GM12878 (cell line): Measurements from ENCODE around the gene ARL9. TPM values are rescaled to one million over a fixed set of nuclear protein-coding genes. Genes with fewer than 3 reads are reported as not detected.
A peak's percentile ranks its signal among the peaks of the same experiment; 100 is the strongest.
"Not testable (repeated sequence)": the region's sequence is repeated elsewhere in the genome, so short reads cannot be mapped to it uniquely, and the experiment has no call there.

Experiments
- ATAC-seq: fragments of 200-7000 bp; cut with Tn5 transposase; 3 replicates; pipeline ENCODE4 v1.9.1; 2020; ENCODE audit warnings: mild to moderate bottlenecking, moderate library complexity
- BruUV-seq: library from RNA; stranded (reverse); fragments of 400-500 nt; replicated peaks from 2 replicates; lab custom pipeline; 2021; lab: Mats Ljungman, UMichigan
- CTCF ChIA-PET: fragments of 300-600 bp; sonication (Branson Sonifier 250); formaldehyde crosslinking; extraction: SDS; loops from one replicate; lab custom pipeline; 2021; ENCODE audit warnings: inconsistent platforms; lab: Yijun Ruan, JAX
- POLR2A ChIA-PET: fragments of 350-600 bp; formaldehyde crosslinking; extraction: SDS; loops from one replicate; lab custom pipeline; 2021; ENCODE audit warnings: inconsistent platforms; lab: Charles Lee
- RAD21 ChIA-PET: fragments of 300-600 bp; sonication (Branson Sonifier 250); formaldehyde crosslinking; loops from one replicate; lab custom pipeline; 2023; ENCODE audit warnings: antibody characterized with exemption; ENCODE audit not compliant: unreplicated experiment; lab: Charles Lee
- SMC1A ChIA-PET: fragments of 300-600 bp; sonication (Branson Sonifier 250); formaldehyde crosslinking; loops from one replicate; lab custom pipeline; 2023; ENCODE audit not compliant: unreplicated experiment, uncharacterized antibody; lab: Charles Lee
- DNase-seq: peaks from one replicate; pipeline ENCODE4 v3.0.0-alpha.2; 2011; ENCODE audit warnings: low read depth, low spot score
- FAIRE-seq: peaks from 3 replicates; lab custom pipeline; 2011; peaks lifted over from hg19 to GRCh38; lab: Jason Lieb, UNC
- H2AFZ ChIP-seq: 2 replicates; pipeline ENCODE4 v1.6.0; 2011; ENCODE audit warnings: low read depth, low read length, control low read depth; ENCODE audit not compliant: control insufficient read depth
- H3K27ac ChIP-seq: 2 replicates; pipeline ENCODE4 v1.5.1; 2011; ENCODE audit warnings: control low read depth; ENCODE audit not compliant: control insufficient read depth, insufficient read depth
- H3K27me3 ChIP-seq, 2 experiments: replicated peaks in 1 of 2; 2 replicates each; pipeline versions ENCODE4 v1.6.0 to v1.6.1; 2011; ENCODE audit warnings: low read length in 1 of 2; ENCODE audit not compliant: control insufficient read depth in 2 of 2, insufficient read depth in 2 of 2
- H3K36me3 ChIP-seq, 2 experiments: 2 replicates each; pipeline ENCODE4 v1.5.1; 2011; ENCODE audit warnings: low read length in 1 of 2; ENCODE audit not compliant: control insufficient read depth in 2 of 2, insufficient read depth in 2 of 2
- H3K4me1 ChIP-seq: 2 replicates; pipeline ENCODE4 v1.6.1; 2011; ENCODE audit warnings: mild to moderate bottlenecking, low read length, moderate library complexity, mixed read lengths; ENCODE audit not compliant: control insufficient read depth, insufficient read depth
- H3K4me2 ChIP-seq: 2 replicates; pipeline ENCODE4 v1.6.0; 2011; ENCODE audit warnings: control low read depth; ENCODE audit not compliant: control insufficient read depth, insufficient read depth
- H3K4me3 ChIP-seq: fragments of 200-600 bp; sonication (generic); 2 replicates; pipeline ENCODE4 v1.5.1; 2016
- H3K79me2 ChIP-seq: 2 replicates; pipeline ENCODE4 v1.6.0; 2011; ENCODE audit warnings: low read length; ENCODE audit not compliant: control insufficient read depth, insufficient read depth
- H3K9ac ChIP-seq: 2 replicates; pipeline ENCODE4 v1.8.0; 2011; ENCODE audit warnings: low read length, control low read depth, mixed read lengths; ENCODE audit not compliant: control insufficient read depth, insufficient read depth
- H3K9me3 ChIP-seq: replicated peaks from 3 replicates; pipeline ENCODE4 v1.5.1; 2011; ENCODE audit warnings: mild to moderate bottlenecking, low read length; ENCODE audit not compliant: control insufficient read depth, insufficient read depth
- H4K20me1 ChIP-seq: 2 replicates; pipeline ENCODE4 v1.6.0; 2011; ENCODE audit not compliant: control insufficient read depth, insufficient read depth
- GABPA ChIP-seq: IDR thresholded peaks from 2 replicates; pipeline ENCODE4 v1.6.1; 2014; ENCODE audit warnings: antibody characterized with exemption, low read depth, mild to moderate bottlenecking, inconsistent platforms
- NR2C1 ChIP-seq: fragments of 450-650 bp; IDR thresholded peaks from 2 replicates; pipeline ENCODE4 v1.6.1; 2017; ENCODE audit warnings: antibody characterized with exemption, mild to moderate bottlenecking, moderate library complexity
- NR2C2 ChIP-seq: IDR thresholded peaks from 2 replicates; pipeline ENCODE4 v1.6.1; 2011; ENCODE audit warnings: borderline replicate concordance, low read depth; ENCODE audit not compliant: control insufficient read depth, insufficient read length
- PAX5 ChIP-seq: IDR thresholded peaks from 2 replicates; pipeline ENCODE4 v1.6.1; 2011; ENCODE audit warnings: low read depth, low read length, borderline replicate concordance
- PBX3 ChIP-seq: IDR thresholded peaks from 2 replicates; pipeline ENCODE4 v1.6.1; 2011; ENCODE audit warnings: mild to moderate bottlenecking, low read depth, low read length, moderate library complexity; ENCODE audit not compliant: insufficient replicate concordance
- POLR2A ChIP-seq: IDR thresholded peaks from 2 replicates; pipeline ENCODE4 v1.6.1; 2011; ENCODE audit warnings: low read depth, mild to moderate bottlenecking, low read length
- TARDBP ChIP-seq: IDR thresholded peaks from 2 replicates; pipeline ENCODE4 v1.6.1; 2016; ENCODE audit warnings: borderline replicate concordance
- ZBTB40 ChIP-seq: fragments of 450-650 bp; IDR thresholded peaks from 2 replicates; pipeline ENCODE4 v1.6.1; 2016; ENCODE audit warnings: mild to moderate bottlenecking, moderate library complexity, borderline replicate concordance
- ZNF217 ChIP-seq: fragments of 450-650 bp; IDR thresholded peaks from 2 replicates; pipeline ENCODE4 v1.6.1; 2017; ENCODE audit warnings: antibody characterized with exemption, mild to moderate bottlenecking
- ZNF384 ChIP-seq: IDR thresholded peaks from 2 replicates; pipeline ENCODE4 v1.6.1; 2012; ENCODE audit warnings: low read depth, mild to moderate bottlenecking, low read length, improper control_type of control experiment, borderline replicate concordance
- WGBS: methylation state at CpG from one replicate; pipeline ENCODE4 v1.1.6; 2016; ENCODE audit warnings: low lambda C conversion rate; ENCODE audit not compliant: insufficient replicate concordance, insufficient coverage; ENCODE audit errors: missing lambda C conversion rate; 5-methylcytosine and 5-hydroxymethylcytosine counted together
- in situ Hi-C: fragments of 300-500 bp; cut with MboI; formaldehyde crosslinking; loops from 9 replicates; pipeline ENCODE4 v1.14.3; 2018; ENCODE audit warnings: mixed read lengths
- intact Hi-C: fragments of 100-400 bp; cut with micrococcal nuclease; formaldehyde crosslinking; loops from one replicate; pipeline ENCODE4 v1.14.2; 2022; ENCODE audit not compliant: unreplicated experiment
- polyA plus RNA-seq, 11 experiments: library from polyadenylated mRNA; depleted of rRNA in 4 of 11; unstranded in 6 of 11; stranded (reverse) in 5 of 11; fragments of >200 nt; fragmentation: Nextera tagmentation in 4 of 11; fragmentation: Illumina TruSeq in 1 of 11; extraction: Ambion mirVana in 4 of 11; extraction: Trizol in 1 of 11; gene quantifications; 1 replicate in 1 of 11; 2 replicates in 10 of 11; pipeline versions ENCODE4 v1.2.1 to v1.2.3, GENCODE V29; 2011 to 2016; ENCODE audit warnings: inconsistent platforms in 2 of 11, missing spikeins in 2 of 11, low read depth in 1 of 11
- total RNA-seq, 4 experiments: library from RNA; depleted of rRNA in 3 of 4; stranded (reverse); fragments of >200 nt in 3 of 4; fragmentation: Illumina TruSeq in 1 of 4; extraction: Trizol in 1 of 4; gene quantifications; 2 replicates each; pipeline versions ENCODE4 v1.2.1 to v1.2.3, GENCODE V29; 2013 to 2021

The ARL9 gene
- total and polyA plus RNA-seq, 10 of the 15 experiments (the other 5 are each of a cell fraction or from before 2014, with no cell fraction given) = not detected

GRCh38 chr4:56466296-56466761 lies 39.3 kb upstream of the ARL9 start:
- ChIA-PET POLR2A (interaction anchor here (0.5 to 1.9 kb wide), 11 partner anchors 15 to 511 kb away, joined by 3 to 15 read pairs (median 3); partner anchors contain the start of genes AASDH, NOA1, PAICS and PPAT), RAD21 (interaction anchor here (0.6 to 2.6 kb wide), 3 partner anchors 27 to 73 kb away, joined by 6 to 19 read pairs (median 8); partner anchors contain the start of genes PAICS and PPAT), SMC1A (interaction anchor here (0.6 to 3.2 kb wide), 7 partner anchors 15 to 513 kb away, joined by 3 to 19 read pairs (median 3); no protein-coding TSS in a partner anchor), CTCF (interaction anchor here (1.2 to 1.6 kb wide), 4 partner anchors 31 to 519 kb away, joined by 3 to 7 read pairs (median 4); partner anchors contain the start of genes PAICS and PPAT)
- H3K27ac ChIP-seq, H2AFZ ChIP-seq, H3K4me1 ChIP-seq, BruUV-seq, FAIRE-seq, H3K27me3 ChIP-seq, in situ Hi-C loops, H3K36me3 ChIP-seq, H4K20me1 ChIP-seq, DNase-seq, H3K9me3 ChIP-seq: not testable (repeated sequence)
- 30% methylated on average over 7 of the region's 8 CpGs for WGBS
- peak; percentile 11 for ATAC-seq
- intact Hi-C loops = loop anchor here (2.0 kb wide), 1 partner anchor 30 kb away; the partner anchor contains the start of gene PAICS
- TF ChIP-seq NR2C1 = peak; percentile 53; the same call in 1 of the 2 replicates
- peak; percentile 71 for TF ChIP-seq ZNF384
- peak; percentile 72 for TF ChIP-seq GABPA
- Histone ChIP-seq H3K9ac (peak overlapping the region; percentile 79), H3K79me2 (peaks cover 60% of the 10 kb centered on the region), H3K4me2 (peak overlapping the region; percentile 97), H3K4me3 (peak overlapping the region; percentile 89)

GRCh38 chr4:56466910-56467283 lies 38.7 kb upstream of the ARL9 start:
- peaks cover 60% of the 10 kb centered on the region for H3K79me2 ChIP-seq
- WGBS = 0% methylated on average over 8 of the region's 8 CpGs
- H3K9me3 ChIP-seq = no peaks in the 10 kb centered on the region
- ChIA-PET CTCF (interaction anchor here (1.2 to 1.6 kb wide), 2 partner anchors 41 to 520 kb away, joined by 3 to 7 read pairs; no protein-coding TSS in a partner anchor), POLR2A (interaction anchor here (0.7 to 1.9 kb wide), 6 partner anchors 21 to 511 kb away, joined by 3 to 15 read pairs (median 4); partner anchors contain the start of genes AASDH, NOA1, PAICS and PPAT), SMC1A (interaction anchor here (0.9 to 3.2 kb wide), 5 partner anchors 16 to 41 kb away, joined by 3 to 19 read pairs (median 8); no protein-coding TSS in a partner anchor), RAD21 (interaction anchor here (0.6 to 2.6 kb wide), 3 partner anchors 28 to 73 kb away, joined by 6 to 19 read pairs (median 8); partner anchors contain the start of genes PAICS and PPAT)
- H3K27ac ChIP-seq = peak overlapping the region; percentile 52
- peak overlapping the region; percentile 97 for H3K4me2 ChIP-seq
- peak overlapping the region; percentile 84 for H2AFZ ChIP-seq
- DNase-seq = no peak
- ATAC-seq = no peak
- in situ Hi-C loops = no loop called here
- H3K27me3 ChIP-seq = no peaks in the 10 kb centered on the region
- intact Hi-C loops = loop anchor here (2.0 kb wide), 1 partner anchor 30 kb away; the partner anchor contains the start of gene PAICS
- H3K9ac ChIP-seq = peak overlapping the region; percentile 79
- H3K4me3 ChIP-seq = peak overlapping the region; percentile 89
- no peak for FAIRE-seq
- no peaks in the 10 kb centered on the region for H4K20me1 ChIP-seq
- TSS peak; percentile 83 for BruUV-seq
- H3K36me3 ChIP-seq = peaks cover 0 to 11% of the 10 kb centered on the region in 2 experiments; a peak in 3 of 4 replicates
- H3K4me1 ChIP-seq = peaks cover 7% of the 10 kb centered on the region; the same call in 1 of the 2 replicates
- no peak for TF ChIP-seq TARDBP
- no peak for TF ChIP-seq GABPA
- TF ChIP-seq PBX3 = no peak
- no peak for TF ChIP-seq NR2C2
- no peak for TF ChIP-seq ZBTB40
- no peak for TF ChIP-seq PAX5
- TF ChIP-seq POLR2A = no peak
- TF ChIP-seq NR2C1 = no peak
- TF ChIP-seq ZNF217 = no peak
